ENCODE results near the gene NLGN1.

DNA sequence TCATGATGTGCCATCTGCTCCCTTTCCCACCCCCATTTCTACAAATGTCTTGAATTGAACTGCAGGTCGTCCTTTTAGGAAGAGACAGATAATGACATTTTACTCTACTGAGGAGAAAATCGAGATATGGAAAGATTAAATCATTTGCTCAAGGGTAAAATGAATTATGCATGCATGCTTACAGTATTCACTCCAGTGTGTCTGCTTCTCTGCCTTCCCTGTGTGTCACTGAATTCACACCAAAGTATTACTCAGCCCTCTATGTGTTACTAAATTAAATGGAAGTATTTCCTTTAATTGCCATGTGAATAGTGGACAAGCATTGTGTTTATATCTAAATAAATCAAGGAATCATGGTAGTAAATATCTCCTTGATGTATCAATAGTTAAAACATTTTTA, 449.0 kb downstream of the NLGN1 start:
- no peak for TF ChIP-seq GATA3 (IDR thresholded peaks at IDR 0.05; ENCODE audit: low read depth, low read length)
- peak; percentile 33; the same call in 1 of the 2 replicates for TF ChIP-seq GATA2 (IDR thresholded peaks at IDR 0.05; ENCODE audit: low read depth, low read length)

Data from SH-SY5Y (cell line).